Activated T-cell treated with anti-CD3 and anti-CD28 coated beads for 48 hours (primary cell): ENCODE measurements around the gene ZNF860.
"Not testable (repeated sequence)": the region's sequence is repeated elsewhere in the genome, so short reads cannot be mapped to it uniquely, and the experiment has no call there.

Experiments
- DNase-seq: peaks from one replicate; pipeline ENCODE4 v3.0.0-alpha.2; 2020; ENCODE audit warnings: low read depth

ZNF860 gene

DNA sequence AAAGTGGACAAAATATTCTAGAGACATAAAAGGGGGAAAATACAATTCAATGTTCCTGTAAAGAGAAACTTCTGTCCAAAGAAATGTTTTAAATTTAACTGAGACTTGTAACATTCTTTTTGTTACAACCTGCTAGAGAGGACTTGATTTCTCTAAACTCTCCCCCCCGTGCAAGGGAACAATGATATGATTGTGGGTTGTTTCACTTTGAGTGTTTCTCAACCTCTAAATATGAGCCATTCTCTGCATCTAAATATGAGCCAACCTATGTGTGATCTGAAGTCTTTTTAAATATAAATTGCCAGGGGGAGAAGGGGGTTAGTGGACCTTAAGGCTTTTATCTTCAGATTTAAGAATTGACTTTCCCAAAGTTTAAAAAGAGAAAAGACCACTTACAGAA, 14.6 kb downstream of the ZNF860 start:
- DNase-seq, result no peak

DNA sequence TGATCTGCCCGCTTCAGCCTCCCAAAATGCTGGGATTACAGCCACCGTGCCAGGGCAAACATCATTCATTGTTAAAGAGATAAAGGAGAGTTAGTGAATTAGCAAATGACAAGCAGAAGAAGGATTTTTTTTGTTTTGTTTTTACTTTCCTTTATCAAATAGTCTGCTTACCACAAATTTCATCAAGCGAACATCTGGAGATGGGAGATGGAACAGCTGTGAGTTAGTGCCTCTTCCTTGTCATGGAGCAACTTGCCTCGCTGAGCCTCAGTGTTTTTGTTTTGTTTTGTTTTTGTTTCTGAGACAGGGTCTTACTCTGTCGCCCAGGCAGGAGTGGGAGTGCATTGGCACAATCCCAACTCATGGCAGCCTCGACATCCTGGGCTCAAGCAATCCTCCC, 15.9 kb downstream of the ZNF860 start:
- DNase-seq, result no peak

DNA sequence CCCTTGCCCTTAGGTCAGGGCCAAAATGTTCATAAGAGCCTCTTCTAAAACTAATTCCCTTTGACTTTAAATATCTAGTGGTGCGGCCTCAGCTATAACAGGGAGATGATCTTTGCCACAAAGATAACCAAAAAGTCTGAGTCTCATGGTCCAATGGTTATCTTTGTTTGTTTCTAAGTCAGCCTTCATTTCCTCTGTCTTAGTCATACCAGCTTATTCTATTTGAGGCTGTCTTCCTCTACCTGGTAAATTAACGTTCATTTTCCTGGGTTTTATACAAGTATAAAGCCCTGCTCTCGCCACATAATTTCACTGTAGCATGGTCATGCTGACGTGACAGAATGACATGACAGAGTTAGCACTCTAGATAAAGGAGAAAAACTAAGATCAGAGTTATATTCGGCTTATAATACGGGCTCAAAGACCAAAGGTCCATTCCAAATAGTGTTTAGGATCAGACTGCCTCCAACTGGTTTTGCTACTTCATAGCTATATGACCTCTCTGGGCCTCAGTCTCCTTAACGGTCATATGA, 18.4 kb downstream of the ZNF860 start:
- DNase-seq, result no peak

DNA sequence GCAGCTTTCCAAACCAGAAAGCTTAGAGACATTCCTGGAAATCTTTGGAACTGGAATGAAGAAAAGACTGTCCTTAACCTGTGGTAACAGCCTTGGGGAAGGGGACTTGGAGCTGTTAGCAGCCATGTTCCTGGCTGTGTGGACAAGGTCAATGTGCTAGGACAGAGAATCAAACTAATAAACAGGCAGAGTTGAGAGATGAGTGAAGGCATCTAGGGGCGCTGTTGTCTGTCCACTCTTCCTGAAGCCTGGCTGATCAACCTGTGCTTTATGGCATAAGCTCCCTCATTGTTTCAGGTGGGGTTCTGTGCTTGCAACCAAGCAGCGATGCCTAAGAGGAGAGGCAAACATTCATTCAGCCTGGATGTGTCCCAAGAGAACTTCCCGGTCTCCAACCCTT, 19.3 kb downstream of the ZNF860 start:
- no peak for DNase-seq

DNA sequence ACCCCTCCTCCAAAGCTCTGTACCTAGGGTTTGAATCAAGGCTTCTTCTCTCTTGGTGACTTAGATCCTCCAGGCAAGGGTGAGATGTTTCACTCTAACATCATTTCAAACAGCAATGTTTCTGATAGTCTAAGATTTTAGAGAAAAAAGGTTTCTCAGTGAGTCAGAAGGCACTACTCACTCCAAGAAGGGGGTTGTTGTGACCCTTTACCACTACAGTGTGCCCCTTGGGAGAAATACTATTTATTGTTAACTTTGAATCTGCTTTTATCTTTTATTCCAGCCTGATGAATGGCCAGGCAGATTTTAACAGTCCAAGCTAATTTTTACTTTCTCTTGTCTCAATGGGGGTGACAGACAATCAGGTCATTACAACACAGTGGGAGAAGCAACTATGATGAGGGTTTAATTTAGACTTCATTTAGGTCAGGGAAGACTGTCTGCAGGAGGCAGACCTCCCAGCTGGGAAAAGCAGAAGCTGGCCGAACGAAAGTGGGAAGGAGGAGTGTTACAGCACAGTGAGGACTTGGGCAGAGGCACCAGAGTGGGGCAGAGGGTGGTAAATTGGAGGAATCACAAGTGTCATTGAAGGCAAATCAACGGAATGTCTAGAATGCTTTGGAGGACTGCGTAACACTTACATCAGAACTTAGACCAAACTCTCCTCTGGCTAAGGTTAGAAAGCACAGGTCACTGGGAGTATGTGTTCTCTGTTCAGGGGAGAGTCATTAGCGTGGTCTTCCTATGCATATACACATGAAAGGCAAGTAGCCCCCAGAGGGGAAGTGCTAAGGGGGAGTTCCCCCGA, 21.2 kb downstream of the ZNF860 start:
- no peak for DNase-seq

DNA sequence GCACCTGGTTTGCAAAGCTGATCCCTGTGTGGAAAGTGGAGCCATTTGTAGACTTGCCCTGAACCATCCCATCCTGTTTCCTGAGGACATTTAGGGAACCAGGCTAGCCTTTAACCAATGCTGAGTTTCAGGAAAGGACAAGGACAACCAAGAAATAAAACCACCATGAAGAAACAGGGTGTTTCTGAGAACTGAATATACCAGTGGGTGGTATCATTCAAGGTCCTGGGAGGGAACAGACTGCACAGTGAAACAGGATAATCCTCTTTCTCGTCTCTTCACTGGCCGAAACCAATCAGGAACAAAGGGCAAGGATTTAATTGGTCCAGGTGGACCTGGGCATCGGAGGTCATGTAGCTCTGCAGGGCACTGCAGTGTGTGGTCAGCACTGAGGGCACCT, 21.8 kb downstream of the ZNF860 start:
- no peak for DNase-seq

DNA sequence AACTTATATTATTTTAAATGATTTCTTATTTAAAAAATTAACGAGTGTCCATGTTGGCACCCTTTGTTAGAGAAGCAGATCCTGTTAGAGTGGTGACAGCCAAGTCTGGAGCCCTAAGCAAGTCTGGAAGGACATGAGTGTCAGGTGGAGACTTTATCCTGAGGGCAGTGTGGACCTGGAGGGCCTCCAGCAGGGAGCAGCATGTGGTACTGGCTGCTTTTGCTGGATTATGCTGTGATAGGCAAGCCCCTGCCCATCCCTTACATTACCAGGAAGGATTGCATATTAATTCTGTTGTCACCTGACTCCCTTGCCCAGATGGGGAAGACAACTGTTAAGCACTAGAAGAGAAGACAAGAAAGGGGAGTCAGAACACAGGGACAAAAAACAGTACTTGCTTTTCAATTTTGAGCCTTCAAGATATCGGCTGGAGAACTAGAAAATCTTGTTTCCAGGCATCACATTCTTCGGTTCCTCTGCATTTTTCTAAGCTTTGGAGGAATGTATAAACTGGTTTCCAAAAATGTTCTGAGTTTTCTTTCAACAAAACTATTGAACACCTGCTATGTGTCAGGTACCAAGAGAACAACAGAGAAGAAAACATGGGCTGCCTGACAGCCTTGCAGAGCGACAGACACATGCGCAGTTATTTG, 22.7 kb downstream of the ZNF860 start:
- DNase-seq, result no peak

DNA sequence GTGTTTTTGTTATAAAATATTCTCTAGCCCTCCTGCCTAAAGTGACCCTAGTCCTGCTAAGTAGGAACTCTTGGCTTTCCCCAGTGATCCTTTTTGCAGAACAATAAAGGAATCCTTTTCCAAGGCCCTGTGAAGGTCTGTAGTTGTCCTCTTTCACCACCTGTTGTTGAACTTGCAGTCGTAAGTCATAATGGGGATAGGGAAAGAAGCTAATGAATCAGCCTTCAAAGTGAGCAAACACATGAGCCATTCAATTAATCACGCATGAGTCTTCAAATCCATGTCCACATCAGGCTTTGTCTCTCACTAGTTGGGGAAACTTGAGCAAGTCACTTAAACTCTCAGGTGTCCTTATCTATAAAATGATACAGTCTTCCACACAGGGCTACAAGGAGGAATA, 27.6 kb downstream of the ZNF860 start:
- no peak for DNase-seq

DNA sequence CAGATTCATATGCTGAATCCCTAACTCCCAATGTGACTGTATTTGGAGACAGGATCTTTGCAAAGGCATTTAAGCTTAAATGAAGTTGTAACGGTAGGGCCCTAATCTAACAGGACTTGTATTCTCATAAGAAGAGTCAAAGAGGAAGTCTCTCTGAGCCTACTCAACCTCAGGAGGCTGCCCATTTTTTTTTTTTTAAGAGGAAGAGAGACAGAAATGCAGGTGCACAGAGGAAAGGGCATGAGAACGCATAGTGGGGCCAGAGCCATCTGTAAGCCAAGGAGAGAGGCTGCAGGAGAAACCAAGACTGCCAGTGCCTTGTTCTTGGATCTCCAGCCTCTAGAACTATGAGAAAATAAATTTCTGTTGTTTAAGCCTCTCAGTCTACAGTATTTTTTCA, 28.4 kb downstream of the ZNF860 start:
- DNase-seq, result no peak

DNA sequence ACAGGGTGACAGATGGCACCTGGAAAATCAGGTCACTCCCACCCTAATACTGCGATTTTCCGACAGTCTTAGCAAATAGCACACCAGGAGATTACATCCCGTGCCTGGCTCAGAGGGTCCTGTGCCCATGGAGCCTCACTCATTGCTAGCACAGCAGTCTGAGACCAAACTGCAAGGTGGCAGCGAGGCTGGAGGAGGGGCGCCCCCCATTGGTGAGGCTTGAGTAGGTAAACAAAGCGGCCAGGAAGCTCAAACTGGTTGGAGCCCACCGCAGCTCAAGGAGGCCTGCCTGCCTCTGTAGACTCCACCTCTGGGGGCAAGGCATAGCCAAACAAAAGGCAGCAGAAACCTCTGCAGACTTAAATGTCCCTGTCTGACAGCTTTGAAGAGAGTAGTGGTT, 29.1 kb downstream of the ZNF860 start:
- not testable (repeated sequence) for DNase-seq

DNA sequence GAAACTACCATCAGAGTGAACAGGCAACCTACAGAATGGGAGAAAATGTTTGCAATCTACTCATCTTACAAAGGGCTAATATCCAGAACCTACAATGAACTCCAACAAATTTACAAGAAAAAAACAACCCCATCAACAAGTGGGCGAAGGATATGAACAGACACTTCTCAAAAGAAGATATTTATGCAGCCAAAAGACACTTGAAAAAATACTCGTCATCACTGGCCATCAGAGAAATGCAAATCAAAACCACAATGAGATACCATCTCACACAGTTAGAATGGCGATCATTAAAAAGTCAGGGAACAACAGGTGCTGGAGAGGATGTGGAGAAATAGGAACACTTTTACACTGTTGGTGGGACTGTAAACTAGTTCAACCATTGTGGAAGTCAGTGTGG, 34.1 kb downstream of the ZNF860 start:
- DNase-seq, result not testable (repeated sequence)

DNA sequence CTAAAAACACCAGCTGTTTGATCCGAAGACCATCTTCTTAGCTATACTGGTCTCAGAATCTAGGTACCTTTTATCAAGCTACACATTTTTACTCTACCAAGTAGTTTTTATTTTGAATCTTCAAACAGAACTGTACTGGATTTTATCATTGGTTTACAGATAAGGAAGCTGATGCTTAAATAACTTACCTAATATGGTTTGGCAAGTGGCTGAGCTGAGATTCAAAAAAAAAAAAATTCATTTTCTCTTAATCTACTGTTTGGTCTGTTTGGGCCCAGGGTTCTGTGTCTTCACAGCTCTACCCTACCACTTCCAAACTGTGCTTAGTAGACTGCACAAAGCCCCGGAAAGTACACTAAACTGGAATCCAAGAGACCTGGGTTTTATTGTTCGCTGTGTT, 35.7 kb downstream of the ZNF860 start:
- no peak for DNase-seq

DNA sequence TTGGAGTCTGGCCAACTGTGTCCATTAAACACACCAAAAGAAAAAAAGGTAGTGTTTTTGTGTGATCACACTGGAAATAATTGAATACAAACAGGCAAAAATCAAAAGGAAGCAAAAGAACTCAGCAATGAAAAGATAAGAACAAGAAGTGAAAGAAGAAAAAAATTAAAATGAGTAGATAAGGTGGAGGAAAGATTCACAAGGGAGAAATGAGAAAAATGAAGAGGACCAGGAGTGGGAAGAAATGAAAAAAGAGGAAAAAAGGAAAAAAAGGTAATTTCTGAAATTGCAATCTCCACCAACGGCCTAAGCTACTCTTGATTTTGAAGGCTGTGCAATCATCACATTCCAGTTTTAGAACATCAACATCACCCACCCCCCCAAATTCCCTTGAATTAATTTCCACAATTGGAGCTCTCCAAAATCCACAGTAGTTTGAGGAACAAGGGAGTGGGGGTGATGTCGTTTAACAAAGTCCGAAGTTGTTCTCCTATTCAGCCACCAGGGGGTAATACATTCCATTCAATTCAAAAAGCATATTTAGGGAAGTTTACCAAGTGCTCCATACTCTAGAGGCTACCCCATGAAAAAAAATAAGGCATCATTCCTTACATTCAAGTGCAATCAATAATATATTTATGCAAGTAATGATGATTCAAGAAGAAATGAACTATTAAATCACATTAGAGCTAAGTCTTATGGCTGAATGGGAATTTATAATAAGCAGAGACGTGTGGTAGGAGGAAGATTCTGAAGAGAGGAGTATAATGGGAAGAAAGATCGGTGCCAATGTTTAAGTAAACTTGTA, 37.4 kb downstream of the ZNF860 start:
- no peak for DNase-seq

DNA sequence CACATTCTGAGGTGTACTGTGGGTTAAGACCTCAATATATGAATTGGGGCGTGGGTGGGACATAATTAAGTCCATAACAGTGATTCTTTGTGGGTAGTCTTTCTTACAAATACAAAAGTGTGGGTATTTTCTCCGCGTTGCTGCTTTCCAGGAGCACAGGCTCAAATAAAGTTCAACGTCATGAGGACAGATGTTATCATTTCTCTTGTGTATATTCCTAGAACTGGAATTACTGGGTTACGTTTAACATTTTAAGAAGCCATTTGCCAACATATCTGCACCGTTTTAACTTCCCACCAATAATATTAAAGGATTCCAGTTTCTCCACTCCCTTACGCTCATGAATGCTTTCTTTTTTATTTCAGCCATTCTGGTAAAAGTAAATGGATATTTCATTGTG, 39.6 kb downstream of the ZNF860 start:
- no peak for DNase-seq

DNA sequence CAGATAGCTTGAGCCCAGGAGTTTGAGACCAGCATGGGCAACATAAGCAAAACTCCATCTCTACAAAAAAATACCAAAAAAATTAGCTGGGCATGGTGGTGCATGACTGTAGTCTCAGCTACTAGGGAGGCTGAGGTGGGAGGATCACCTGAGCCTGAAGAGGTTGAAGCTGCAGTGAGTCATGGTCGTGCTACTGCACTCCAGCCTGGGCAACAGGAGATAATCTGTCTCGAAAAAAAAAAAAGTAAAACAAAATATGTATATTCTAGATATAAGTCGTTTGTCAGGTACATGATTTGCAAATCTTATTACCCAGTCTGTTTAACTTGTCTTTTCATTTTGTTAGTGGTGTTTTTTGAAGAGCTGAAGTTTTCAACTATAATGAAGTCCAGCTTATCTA, 40.2 kb downstream of the ZNF860 start:
- DNase-seq, result no peak

DNA sequence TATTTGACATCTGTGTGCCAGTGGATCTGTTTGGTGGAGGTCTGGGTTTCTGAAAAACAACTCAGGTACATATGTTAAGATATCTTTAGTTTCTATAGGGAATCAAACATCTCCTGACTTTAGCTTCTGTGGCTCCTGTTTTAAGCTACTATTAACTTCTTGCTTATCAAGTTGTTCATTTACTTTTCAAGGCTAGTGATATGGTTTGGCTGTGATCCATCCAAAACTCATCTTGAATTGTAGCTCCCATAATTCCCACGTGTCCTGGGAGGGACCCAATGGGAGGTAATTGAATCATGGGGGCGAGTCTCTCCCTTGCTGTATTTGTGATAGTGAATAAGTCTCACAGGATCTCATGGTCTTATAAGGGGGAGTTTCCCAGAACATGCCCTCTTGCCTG, 41.4 kb downstream of the ZNF860 start:
- DNase-seq, result no peak

DNA sequence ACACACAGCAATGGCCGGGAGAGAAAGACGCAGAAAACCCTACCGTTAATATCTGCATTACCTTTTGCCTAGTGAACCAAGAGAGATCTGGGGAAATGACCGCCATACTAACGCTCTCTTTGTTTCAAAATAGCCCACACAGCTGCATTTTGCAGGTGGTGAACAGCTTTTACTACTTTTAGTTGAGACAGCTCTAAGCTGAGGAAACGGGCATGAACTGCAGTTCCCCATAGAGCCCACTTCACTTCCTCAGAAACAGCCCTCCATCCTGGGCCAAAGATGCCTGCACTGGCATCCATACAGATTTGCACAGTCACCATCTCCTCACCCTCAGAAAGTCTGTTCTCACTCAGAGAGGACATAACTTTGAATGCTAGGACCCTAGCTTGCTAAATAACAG, 45.0 kb downstream of the ZNF860 start:
- no peak for DNase-seq

DNA sequence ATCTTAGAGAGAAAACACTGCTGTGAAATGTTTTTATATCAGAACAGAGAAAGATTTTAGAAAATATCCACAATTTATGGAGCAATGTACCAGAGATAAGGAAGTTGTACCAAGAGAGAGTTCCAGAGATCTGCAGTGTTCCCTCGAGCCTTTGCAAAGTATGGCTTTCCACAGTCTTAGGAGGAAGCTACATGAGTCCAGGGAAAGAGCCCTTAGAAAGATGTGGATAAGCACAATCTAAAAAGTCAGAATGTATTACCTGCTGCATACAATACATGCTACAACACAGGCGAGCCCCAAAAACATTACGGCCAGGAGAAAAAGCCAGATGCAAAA, 56.4 kb downstream of the ZNF860 start:
- no peak for DNase-seq

DNA sequence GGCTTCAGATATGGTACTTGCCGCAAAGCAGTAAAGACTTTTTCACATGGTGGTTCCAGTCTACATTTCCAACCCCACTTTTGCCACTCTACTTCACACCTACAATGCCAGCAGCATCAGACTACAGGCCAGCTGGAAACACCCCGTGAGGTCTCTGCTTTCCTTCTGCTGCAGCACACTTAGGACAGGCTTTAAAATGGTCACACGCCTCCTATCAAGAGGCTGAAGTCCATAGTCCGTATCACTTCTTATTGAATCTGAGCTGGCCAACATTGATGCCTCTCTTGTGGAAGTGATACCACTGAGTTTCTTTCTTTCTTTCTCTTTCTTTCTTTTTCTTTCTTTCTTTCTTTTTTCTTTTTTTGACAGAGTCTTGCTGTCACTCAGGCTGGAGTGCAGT, 59.8 kb downstream of the ZNF860 start:
- no peak for DNase-seq
